ENCODE results near the gene ZNF200. TPM values are rescaled to one million over a fixed set of nuclear protein-coding genes. Genes with fewer than 3 reads are reported as not detected.

Gene ZNF200
- total RNA-seq, 1 experiment from 2014 or later, result 5.0 TPM

GRCh38 chr16:3246876-3247275, 11.9 kb upstream of the ZNF200 start:
- no TSS peak for BruUV-seq (replicated peaks)
- ATAC-seq (no peak), DNase-seq (no peak)
- no peak overlapping the region for H3K9ac ChIP-seq (ENCODE audit: low read length)
- H4K20me1 ChIP-seq (ENCODE audit: low read length), result no peaks in the 10 kb centered on the region
- H3K27ac ChIP-seq (ENCODE audit: low read length), result no peak overlapping the region
- no peak overlapping the region for H3K4me3 ChIP-seq (ENCODE audit: low read length)
- H3K36me3 ChIP-seq (ENCODE audit: low read depth, low read length), result no peaks in the 10 kb centered on the region
- TF ChIP-seq EZH2phosphoT487 (IDR thresholded peaks at IDR 0.05; ENCODE audit: borderline replicate concordance, low read length), result no peak
- TF ChIP-seq CTCF (conservative IDR thresholded peaks at IDR 0.05; ENCODE audit: low read depth, low read length), result no peak
- TF ChIP-seq EZH2 (IDR thresholded peaks at IDR 0.05; ENCODE audit: low read length, unreplicated experiment), result no peak
- no peak overlapping the region for H2AFZ ChIP-seq (ENCODE audit: low read length)
- H3K4me1 ChIP-seq (ENCODE audit: insufficient read depth, low read length), result no peaks in the 10 kb centered on the region
- no peaks in the 10 kb centered on the region for H3F3A ChIP-seq (ENCODE audit: low read length, unreplicated experiment)
- ChIA-PET CTCF (no interaction called here), POLR2A (ENCODE audit: unreplicated experiment) (no interaction called here)
- H3K9me3 ChIP-seq (ENCODE audit: low read length), result no peaks in the 10 kb centered on the region
- intact Hi-C loops (cut with micrococcal nuclease), result no loop called here
- no peak overlapping the region for H3K4me2 ChIP-seq (ENCODE audit: low read length)
- H3K79me2 ChIP-seq (ENCODE audit: low read length), result no peaks in the 10 kb centered on the region
- no peaks in the 10 kb centered on the region for H3K9me2 ChIP-seq (replicated peaks; ENCODE audit: low read length)
- H3K27me3 ChIP-seq (ENCODE audit: low read length), result no peaks in the 10 kb centered on the region

DNA sequence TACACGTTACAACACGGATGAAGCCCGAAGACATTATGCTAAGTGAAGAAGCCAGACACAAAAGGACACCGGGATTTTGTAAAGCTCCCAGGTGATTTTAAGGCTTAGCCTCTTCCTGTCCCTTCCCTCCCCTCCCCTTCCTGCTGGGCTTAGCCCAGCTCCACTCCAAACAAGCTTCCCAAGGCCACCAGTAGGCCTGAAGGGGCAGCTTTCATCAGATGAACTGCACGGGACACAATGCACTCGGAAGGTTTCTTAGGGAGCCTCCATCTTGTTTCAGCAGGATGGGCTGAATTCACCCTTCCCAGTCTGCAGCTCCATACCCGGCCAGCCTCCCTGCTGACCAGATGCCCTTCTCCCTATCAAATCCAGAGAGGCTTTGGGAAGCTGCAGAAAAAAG, 11.0 kb upstream of the ZNF200 start:
- Histone ChIP-seq H3F3A (ENCODE audit: low read length, unreplicated experiment) (no peaks in the 10 kb centered on the region), H3K79me2 (ENCODE audit: low read length) (no peaks in the 10 kb centered on the region), H3K4me2 (ENCODE audit: low read length) (no peak overlapping the region), H3K27me3 (ENCODE audit: low read length) (no peaks in the 10 kb centered on the region), H4K20me1 (ENCODE audit: low read length) (no peaks in the 10 kb centered on the region), H3K27ac (ENCODE audit: low read length) (no peak overlapping the region), H3K4me3 (ENCODE audit: low read length) (no peak overlapping the region), H3K9ac (ENCODE audit: low read length) (no peak overlapping the region), H3K4me1 (ENCODE audit: insufficient read depth, low read length) (no peaks in the 10 kb centered on the region), H2AFZ (ENCODE audit: low read length) (no peak overlapping the region), H3K9me3 (ENCODE audit: low read length) (no peaks in the 10 kb centered on the region), H3K9me2 (replicated peaks; ENCODE audit: low read length) (no peaks in the 10 kb centered on the region), H3K36me3 (ENCODE audit: low read depth, low read length) (no peaks in the 10 kb centered on the region)
- ChIA-PET POLR2A (ENCODE audit: unreplicated experiment) (no interaction called here), CTCF (no interaction called here)
- intact Hi-C loops (cut with micrococcal nuclease), result no loop called here
- ATAC-seq (no peak), DNase-seq (no peak)
- TF ChIP-seq EZH2phosphoT487 (IDR thresholded peaks at IDR 0.05; ENCODE audit: borderline replicate concordance, low read length) (no peak), EZH2 (IDR thresholded peaks at IDR 0.05; ENCODE audit: low read length, unreplicated experiment) (no peak), CTCF (conservative IDR thresholded peaks at IDR 0.05; ENCODE audit: low read depth, low read length) (no peak)
- no TSS peak for BruUV-seq (replicated peaks)

- ATAC-seq, result no peak
Measured at GRCh38 chr16:3243882-3244281, 8.9 kb upstream of the ZNF200 start.

More at GRCh38 chr16:3243882-3244281, 8.9 kb upstream of the ZNF200 start:
- no peaks in the 10 kb centered on the region for H3K9me2 ChIP-seq (replicated peaks; ENCODE audit: low read length)
- no peaks in the 10 kb centered on the region for H3K36me3 ChIP-seq (ENCODE audit: low read depth, low read length)
- ChIA-PET CTCF (no interaction called here), POLR2A (ENCODE audit: unreplicated experiment) (no interaction called here)
- no peak overlapping the region for H3K4me2 ChIP-seq (ENCODE audit: low read length)
- H4K20me1 ChIP-seq (ENCODE audit: low read length), result no peaks in the 10 kb centered on the region
- H3F3A ChIP-seq (ENCODE audit: low read length, unreplicated experiment), result no peaks in the 10 kb centered on the region
- H3K9ac ChIP-seq (ENCODE audit: low read length), result no peak overlapping the region
- no peak overlapping the region for H3K27ac ChIP-seq (ENCODE audit: low read length)
- no peak overlapping the region for H3K4me3 ChIP-seq (ENCODE audit: low read length)
- intact Hi-C loops (cut with micrococcal nuclease), result no loop called here
- no peaks in the 10 kb centered on the region for H3K4me1 ChIP-seq (ENCODE audit: insufficient read depth, low read length)
- no peak overlapping the region for H2AFZ ChIP-seq (ENCODE audit: low read length)
- no TSS peak for BruUV-seq (replicated peaks)
- TF ChIP-seq EZH2phosphoT487 (IDR thresholded peaks at IDR 0.05; ENCODE audit: borderline replicate concordance, low read length), result no peak
- TF ChIP-seq CTCF (conservative IDR thresholded peaks at IDR 0.05; ENCODE audit: low read depth, low read length), result no peak
- TF ChIP-seq EZH2 (IDR thresholded peaks at IDR 0.05; ENCODE audit: low read length, unreplicated experiment), result no peak
- DNase-seq, result no peak
- no peaks in the 10 kb centered on the region for H3K79me2 ChIP-seq (ENCODE audit: low read length)
- no peaks in the 10 kb centered on the region for H3K9me3 ChIP-seq (ENCODE audit: low read length)
- H3K27me3 ChIP-seq (ENCODE audit: low read length), result no peaks in the 10 kb centered on the region

Data from PC-3 (cell line).